VCaP (cell line): ENCODE measurements around the gene SUPT5H.

Experiments
- H3K27ac ChIP-seq: fragments of 450-650 bp; 2 replicates; pipeline ENCODE4 v1.5.1; 2017
- CTCF ChIP-seq: fragments of 450-650 bp; conservative IDR thresholded peaks from 2 replicates; pipeline ENCODE4 v1.5.1; 2017; ENCODE audit warnings: mild to moderate bottlenecking, moderate library complexity

The SUPT5H gene

GRCh38 chr19:39506598-39506943, 61.2 kb downstream of the SUPT5H start:
- peak overlapping the region; percentile 72; the same call in 1 of the 2 replicates for H3K27ac ChIP-seq
- no peak for TF ChIP-seq CTCF

DNA sequence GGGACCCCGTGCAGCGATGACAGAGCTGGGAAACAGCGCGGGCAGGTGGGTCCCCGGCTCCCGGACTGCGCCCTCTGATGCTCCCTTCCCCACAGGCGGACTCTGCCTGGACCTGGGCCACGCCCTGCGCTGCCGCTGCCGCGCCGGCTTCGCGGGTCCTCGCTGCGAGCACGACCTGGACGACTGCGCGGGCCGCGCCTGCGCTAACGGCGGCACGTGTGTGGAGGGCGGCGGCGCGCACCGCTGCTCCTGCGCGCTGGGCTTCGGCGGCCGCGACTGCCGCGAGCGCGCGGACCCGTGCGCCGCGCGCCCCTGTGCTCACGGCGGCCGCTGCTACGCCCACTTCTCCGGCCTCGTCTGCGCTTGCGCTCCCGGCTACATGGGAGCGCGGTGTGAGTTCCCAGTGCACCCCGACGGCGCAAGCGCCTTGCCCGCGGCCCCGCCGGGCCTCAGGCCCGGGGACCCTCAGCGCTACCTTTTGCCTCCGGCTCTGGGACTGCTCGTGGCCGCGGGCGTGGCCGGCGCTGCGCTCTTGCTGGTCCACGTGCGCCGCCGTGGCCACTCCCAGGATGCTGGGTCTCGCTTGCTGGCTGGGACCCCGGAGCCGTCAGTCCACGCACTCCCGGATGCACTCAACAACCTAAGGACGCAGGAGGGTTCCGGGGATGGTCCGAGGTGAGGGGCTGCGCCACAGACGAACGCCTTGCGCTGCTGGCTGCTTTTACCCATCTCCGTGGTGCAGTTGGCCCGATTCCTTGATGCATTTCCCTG, 61.7 kb downstream of the SUPT5H start:
- TF ChIP-seq CTCF = no peak
- peak overlapping the region; percentile 72 for H3K27ac ChIP-seq

DNA sequence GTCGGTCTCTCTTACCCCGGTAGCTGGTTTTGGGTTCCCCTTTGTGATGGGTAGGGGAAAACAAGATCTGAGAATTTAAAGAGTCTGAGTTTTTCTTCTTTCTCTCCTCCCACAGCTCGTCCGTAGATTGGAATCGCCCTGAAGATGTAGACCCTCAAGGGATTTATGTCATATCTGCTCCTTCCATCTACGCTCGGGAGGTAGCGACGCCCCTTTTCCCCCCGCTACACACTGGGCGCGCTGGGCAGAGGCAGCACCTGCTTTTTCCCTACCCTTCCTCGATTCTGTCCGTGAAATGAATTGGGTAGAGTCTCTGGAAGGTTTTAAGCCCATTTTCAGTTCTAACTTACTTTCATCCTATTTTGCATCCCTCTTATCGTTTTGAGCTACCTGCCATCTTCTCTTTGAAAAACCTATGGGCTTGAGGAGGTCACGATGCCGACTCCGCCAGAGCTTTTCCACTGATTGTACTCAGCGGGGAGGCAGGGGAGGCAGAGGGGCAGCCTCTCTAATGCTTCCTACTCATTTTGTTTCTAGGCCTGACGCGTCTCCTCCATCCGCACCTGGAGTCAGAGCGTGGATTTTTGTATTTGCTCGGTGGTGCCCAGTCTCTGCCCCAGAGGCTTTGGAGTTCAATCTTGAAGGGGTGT, 62.5 kb downstream of the SUPT5H start:
- no peak for TF ChIP-seq CTCF
- peak overlapping the region; percentile 72 for H3K27ac ChIP-seq

DNA sequence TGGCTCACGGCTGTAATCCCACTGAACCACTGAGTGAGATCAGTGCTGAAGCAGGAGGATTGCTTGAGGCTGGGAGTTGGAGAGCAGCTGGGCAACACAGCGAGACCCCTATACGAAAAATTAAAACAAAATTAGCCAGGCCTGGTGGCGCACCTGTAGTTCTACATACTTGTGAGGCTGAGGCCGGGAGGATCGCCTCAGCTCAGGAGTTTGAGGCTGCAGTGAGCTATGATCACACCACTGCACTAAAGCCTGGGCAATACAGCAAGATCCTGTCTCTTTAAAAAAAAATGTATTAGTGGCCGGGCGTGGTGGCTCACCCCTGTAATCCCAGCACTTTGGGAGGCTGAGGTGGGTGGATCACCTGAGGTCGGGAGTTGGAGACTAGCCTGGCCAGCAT, 63.2 kb downstream of the SUPT5H start:
- no peak for TF ChIP-seq CTCF
- no peak overlapping the region for H3K27ac ChIP-seq

DNA sequence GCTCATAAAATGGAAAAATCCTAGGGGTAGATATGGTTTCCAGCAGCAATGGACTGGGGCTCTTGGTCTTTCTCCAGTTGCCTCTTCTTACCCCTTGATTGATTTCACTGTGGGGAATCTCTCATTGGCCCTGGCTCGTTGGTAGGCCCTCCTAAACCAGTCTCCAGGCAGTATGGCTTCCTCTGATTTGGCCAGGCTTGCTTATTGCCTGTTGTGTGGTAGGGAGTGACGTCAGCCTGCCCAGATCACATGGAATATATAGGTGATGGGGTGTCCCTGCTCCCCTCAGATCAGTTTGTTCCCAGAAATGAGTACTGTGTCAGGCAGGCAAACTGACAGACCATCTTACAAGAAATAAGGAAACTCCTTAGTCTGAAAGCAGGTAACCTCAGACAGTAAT, 63.9 kb downstream of the SUPT5H start:
- no peak overlapping the region for H3K27ac ChIP-seq
- no peak for TF ChIP-seq CTCF

DNA sequence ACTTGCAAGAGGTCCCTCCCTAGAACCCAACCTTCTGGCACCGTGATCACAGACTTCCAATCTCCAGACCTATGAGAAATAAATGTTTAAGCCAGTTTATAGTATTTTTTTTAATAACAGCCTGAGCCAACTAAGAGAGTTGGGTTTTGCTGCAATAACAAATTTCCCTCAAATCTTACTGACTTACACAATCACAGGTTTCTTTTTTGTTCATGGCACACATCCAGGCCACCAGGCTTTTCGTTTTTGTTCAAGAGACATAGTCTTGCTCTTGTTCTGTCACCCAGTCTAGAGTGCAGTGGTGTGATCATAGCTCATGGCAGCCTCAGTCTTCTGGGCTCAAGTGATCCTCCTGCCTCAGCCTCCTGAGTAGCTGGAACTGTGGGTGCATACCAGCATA, 67.6 kb downstream of the SUPT5H start:
- no peak for TF ChIP-seq CTCF
- no peak overlapping the region for H3K27ac ChIP-seq

GRCh38 chr19:39514840-39515550, 69.6 kb downstream of the SUPT5H start, which contains the start of gene SELENOV:
Gene SELENOV (plus strand): TSS chr19:39515139. CDS start chr19:39515213, 74 bp downstream.
- peak; percentile 26; the same call in 1 of the 2 replicates for TF ChIP-seq CTCF
- peak within 1 kb of the TSS; percentile 44; the same call in 1 of the 2 replicates for H3K27ac ChIP-seq
